GM12892 (cell line): ENCODE measurements around the gene GLUD2.

ENCODE experiments used
- POLR2A ChIP-seq: IDR thresholded peaks from 2 replicates; pipeline ENCODE4 v1.6.1; 2011; ENCODE audit warnings: low read depth, low read length, control low read depth
- POLR2AphosphoS5 ChIP-seq: IDR thresholded peaks from 2 replicates; pipeline ENCODE4 v1.6.1; 2011; ENCODE audit warnings: low read depth, low read length, control low read depth
- TAF1 ChIP-seq: IDR thresholded peaks from 2 replicates; pipeline ENCODE4 v1.6.1; 2011; ENCODE audit warnings: low read depth, mild to moderate bottlenecking, control low read depth, low read length, borderline replicate concordance

DNA sequence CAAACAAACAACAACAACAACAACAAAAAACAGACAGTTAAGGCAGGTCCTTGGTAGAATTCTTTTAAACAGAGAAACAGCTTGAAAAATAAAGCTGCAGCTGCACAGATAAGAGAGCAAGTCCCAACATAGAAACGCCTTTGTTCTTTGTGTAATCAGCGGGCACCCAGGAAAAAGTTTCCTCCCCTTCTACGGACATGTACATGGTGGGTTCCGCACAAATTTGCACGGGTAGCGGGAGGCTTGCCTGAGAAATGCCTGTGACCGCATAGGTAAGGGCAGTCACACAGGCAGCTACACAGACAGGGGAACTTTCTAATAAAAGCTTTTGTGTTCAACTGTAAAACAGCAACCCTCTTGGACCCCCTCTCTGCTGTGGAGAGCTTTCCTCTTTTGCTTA lies 36.2 kb upstream of the GLUD2 start:
- TF ChIP-seq POLR2A (no peak), TAF1 (no peak), POLR2AphosphoS5 (no peak)
